Nucleus accumbens (tissue), 56 donors: Measurements from ENCODE around the gene PQBP1.

Experiments used
- DNase-seq, 56 donors: peaks; one replicate each; lab custom pipeline; 2025; lab: John Stamatoyannopoulos, UW

The PQBP1 gene

DNA sequence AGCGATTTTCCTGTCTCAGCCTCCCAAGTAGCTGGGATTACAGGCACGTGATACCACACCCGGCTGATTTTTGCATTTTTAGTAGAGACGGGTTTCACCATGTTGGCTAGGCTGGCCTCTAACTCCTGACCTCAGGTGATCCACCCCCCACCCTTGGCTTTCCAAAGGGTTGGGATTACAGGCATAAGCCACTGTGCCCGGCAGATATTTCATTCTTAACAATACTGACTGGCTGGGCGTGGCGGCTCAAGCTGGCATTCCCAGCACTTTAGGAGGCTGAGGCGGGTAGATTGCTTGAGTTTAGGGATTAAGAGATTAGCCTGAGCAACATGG is 1.3 kb downstream of the PQBP1 start:
- no peak for DNase-seq

- no peak for DNase-seq
Measured at GRCh38 chrX:48901069-48901468, 3.3 kb downstream of the PQBP1 start.

- DNase-seq: no peak
Measured at GRCh38 chrX:48902135-48902534, 4.4 kb downstream of the PQBP1 start.

GRCh38 chrX:48902776-48903175 is 5.0 kb downstream of the PQBP1 start:
- DNase-seq: no peak

GRCh38 chrX:48903290-48903689 is 5.6 kb downstream of the PQBP1 start:
- DNase-seq: no peak

- DNase-seq: no peak
Measured at GRCh38 chrX:48904180-48904579, 6.5 kb downstream of the PQBP1 start.

- DNase-seq: no peak
Measured at GRCh38 chrX:48904626-48905025, 6.9 kb downstream of the PQBP1 start.

DNA sequence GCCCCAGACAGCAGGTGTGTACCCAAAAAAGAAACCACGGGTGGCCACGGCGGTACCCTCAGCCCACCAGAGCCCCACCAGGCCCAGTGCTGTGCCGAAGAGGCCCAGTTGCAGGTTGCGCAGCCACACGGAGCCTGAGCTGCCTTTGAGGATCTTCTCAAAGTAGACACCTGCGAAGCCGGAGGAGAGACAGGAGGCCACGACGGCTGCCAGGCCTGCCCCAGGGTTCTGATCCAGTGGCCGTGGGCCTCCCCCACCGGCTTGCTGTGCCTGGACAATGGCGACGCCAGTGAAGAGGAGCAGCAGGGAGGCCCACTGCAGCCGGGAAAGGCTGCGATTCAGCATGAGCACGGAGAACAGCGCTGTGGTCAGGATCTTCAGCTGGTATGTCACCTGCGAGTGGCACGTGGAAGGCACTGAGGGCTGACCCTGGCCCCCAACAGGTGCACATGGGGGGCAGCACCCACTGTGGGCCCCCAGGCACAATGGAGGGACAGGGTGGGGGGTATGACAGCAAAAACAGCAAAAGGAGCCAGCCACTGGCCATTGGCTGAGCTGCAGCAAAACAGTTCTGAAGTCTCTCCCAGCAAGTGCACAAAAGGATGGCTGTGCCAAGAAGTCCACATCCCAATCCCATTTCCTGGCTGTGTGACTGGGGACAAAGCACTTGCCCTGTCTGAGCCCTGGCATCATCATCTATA is 7.5 kb downstream of the PQBP1 start:
- DNase-seq: no peak

DNA sequence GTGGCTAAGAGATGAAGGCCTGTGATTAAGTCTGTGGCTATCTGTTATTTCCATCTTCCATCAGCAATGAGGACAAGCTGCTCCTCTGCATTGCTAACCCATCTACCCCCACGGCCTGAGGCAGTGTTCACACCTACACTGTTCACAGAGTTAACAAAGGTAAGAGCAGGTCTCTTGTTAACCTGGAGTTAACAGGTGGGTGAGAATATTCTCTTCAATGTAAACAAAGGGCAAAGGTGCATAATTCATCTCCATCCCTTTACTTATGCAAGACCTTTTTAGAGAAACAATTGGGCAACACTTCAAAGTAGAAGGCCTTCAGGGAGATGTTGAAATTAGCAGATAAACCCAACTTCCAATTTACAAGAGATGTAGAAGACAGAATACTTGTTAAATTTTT is 10.9 kb downstream of the PQBP1 start:
- DNase-seq: no peak

GRCh38 chrX:48909703-48910294 is 12.1 kb downstream of the PQBP1 start:
- DNase-seq: no peak

GRCh38 chrX:48910926-48911411 is 13.2 kb downstream of the PQBP1 start:
- DNase-seq: no peak

- peak in 55 of 56 donors; percentile 7 to 90 (median 63) for DNase-seq
Measured at GRCh38 chrX:48911412-48912182, 13.9 kb downstream of the PQBP1 start, which contains the start of gene SLC35A2. TSS of gene SLC35A2 (minus strand) at chrX:48911646. CDS start at chrX:48911636, 10 bp downstream.

DNA sequence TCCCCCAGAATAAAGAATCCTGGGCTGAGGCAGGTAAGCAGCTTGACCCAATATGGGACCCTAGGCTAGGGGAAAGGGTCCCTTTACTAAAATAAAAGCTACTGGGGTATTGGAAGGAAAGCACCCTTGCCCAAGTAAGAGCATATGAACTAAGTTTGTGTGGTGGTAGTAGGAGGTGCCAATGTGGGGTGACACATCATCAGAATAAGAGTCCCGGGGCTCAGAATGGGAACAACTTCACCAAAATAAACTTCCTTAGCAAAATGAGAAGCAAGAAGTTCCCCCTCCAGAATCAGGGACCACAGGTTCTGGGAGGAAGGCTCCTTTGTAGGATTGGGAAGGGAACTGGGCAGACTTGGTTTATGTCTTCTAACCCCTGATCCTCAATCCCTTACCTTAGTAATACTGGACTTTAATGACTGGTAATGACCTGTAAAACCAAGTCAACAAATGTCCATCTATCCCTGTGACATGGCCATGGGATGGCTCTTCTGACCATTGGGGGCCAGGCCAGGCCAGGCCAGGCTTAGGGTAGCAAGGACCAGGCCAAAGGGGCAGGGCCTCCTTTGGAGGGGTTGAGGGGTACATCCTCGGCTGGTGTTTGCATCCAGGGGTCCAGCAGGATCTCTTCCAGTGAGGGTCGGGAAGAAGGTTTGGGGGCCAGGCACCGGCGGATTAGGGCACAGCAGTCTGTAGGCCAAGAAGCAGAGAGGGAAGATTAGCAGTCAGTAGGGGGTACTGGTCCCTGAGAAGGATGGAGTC is 16.1 kb downstream of the PQBP1 start:
- no peak for DNase-seq

DNA sequence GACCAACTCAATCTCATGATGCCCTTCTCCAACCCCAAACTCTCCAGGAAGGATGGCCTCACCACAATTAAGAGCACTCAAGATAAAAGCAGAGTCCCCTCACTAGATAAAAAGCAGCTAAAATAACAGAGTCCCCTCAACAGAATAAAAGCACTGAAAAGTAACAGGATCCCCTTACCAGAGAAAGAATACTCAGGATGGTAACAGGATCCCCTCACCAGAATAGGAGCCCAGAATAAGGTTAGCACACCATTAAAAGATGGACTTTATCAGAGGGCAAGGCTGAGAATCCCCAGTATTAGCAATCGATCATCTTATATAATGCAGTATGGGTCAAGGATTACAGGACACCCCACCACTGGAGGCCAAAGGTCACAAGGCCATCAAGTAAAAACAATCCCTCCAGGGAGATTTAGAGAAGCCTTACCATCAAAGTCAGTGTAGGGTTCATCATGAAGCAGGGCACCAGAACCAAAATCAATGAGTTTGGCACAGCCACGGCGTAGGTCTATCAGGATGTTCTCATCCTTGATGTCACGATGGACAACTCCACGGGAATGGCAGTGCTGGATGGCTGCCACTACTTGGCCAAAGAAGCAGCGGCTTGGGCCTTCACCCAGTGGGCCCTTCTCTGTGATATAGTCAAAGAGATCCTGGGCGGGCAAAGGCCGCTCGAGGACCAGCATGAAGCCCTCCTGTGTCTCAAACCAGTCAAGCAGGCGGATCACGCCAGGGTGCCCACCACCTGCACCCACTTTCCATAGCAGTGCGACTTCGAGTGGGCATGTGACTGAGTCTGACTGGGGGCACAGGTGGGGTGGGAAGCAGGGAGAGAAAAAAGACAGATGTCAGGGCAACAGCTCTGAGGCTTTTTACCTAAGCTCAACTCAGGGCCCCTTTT is 17.1 kb downstream of the PQBP1 start:
- DNase-seq: no peak

- peak; percentile 17 to 89 (median 72) for DNase-seq
Measured at GRCh38 chrX:48917139-48918001, 19.6 kb downstream of the PQBP1 start.

DNA sequence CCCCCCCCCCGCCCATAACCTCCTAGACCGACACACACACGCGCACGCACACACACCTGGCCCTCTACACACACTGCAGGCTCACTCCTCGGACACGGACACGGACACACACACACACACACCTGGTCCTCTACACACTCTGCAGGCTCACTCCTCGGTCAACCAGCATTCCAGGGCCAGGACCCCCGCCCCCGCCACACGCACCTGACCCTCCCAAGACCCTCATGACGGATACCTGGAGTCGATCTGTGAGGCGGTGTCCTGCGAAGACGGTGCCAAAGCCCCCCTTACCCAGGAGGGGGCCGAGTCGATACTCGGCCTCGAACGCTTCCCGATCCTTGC is 20.5 kb downstream of the PQBP1 start:
- peak in 2 of 56 donors; percentile 2 to 14 for DNase-seq

- peak in 55 of 56 donors; percentile 3 to 90 (median 66) for DNase-seq
Measured at GRCh38 chrX:48918643-48919340, 21.1 kb downstream of the PQBP1 start, which contains the start of gene PIM2. TSS of gene PIM2 (minus strand) at chrX:48919024. CDS start at chrX:48918834, 190 bp downstream.

DNA sequence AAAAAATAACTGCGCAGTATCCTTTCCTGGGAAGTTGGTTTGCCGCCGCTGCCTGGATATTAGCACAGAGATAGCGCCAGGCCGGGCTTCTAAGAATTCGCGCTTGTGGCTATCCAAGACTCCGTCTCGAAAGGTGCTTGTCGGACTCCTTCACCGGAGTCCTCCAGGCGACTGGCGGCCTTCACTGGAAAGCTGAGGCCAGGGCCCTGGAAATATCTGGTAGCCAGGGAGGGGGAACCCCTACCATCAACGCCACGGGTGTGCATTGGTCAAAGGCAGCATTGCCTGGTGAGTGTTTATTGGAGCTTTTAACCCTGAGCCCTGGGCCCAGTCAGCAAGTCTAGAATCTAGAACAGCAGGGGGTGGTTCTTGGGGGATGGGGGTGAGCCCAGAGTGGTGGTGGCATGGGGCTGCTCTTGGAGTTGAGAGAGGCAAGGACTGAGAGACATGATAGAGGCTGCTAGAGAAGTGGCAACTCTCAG is 21.7 kb downstream of the PQBP1 start:
- DNase-seq: peak in 5 of 56 donors; percentile 1 to 43 (median 33)
